WI38 (cell line): ENCODE data around the gene PRPF38B.

Experiments
- H3K4me3 ChIP-seq: 2 replicates; pipeline ENCODE4 v1.5.1; 2011; ENCODE audit warnings: low read depth, mild to moderate bottlenecking, control low read depth, low read length
- TF ChIP-seq, protein P1 (sequence below): IDR thresholded peaks from 2 replicates; pipeline ENCODE4 v1.5.1; 2012; ENCODE audit warnings: low read depth, mild to moderate bottlenecking, control low read depth, low read length

PRPF38B gene

DNA sequence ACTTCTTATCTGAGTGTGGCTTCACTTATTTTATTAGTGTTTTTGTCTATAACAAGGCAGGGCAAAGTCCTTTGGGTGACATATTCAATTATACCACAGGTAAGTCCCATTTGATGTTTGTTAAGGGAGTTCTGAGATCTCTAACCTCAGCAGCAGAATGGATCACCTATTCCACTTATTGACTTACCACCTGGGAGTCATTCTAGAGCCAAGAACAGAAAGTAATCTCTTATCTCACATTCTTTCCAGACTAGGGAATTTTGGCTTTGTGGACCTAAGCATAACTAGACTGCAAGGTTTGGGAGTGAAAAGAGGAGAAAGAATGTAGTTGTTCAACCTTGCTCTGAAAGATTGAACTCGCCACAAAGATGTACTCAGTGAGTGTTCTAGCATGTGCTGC lies 33.8 kb downstream of the PRPF38B start:
- TF ChIP-seq, protein P1, sequence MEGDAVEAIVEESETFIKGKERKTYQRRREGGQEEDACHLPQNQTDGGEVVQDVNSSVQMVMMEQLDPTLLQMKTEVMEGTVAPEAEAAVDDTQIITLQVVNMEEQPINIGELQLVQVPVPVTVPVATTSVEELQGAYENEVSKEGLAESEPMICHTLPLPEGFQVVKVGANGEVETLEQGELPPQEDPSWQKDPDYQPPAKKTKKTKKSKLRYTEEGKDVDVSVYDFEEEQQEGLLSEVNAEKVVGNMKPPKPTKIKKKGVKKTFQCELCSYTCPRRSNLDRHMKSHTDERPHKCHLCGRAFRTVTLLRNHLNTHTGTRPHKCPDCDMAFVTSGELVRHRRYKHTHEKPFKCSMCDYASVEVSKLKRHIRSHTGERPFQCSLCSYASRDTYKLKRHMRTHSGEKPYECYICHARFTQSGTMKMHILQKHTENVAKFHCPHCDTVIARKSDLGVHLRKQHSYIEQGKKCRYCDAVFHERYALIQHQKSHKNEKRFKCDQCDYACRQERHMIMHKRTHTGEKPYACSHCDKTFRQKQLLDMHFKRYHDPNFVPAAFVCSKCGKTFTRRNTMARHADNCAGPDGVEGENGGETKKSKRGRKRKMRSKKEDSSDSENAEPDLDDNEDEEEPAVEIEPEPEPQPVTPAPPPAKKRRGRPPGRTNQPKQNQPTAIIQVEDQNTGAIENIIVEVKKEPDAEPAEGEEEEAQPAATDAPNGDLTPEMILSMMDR, result no peak
- no peak overlapping the region for H3K4me3 ChIP-seq

DNA sequence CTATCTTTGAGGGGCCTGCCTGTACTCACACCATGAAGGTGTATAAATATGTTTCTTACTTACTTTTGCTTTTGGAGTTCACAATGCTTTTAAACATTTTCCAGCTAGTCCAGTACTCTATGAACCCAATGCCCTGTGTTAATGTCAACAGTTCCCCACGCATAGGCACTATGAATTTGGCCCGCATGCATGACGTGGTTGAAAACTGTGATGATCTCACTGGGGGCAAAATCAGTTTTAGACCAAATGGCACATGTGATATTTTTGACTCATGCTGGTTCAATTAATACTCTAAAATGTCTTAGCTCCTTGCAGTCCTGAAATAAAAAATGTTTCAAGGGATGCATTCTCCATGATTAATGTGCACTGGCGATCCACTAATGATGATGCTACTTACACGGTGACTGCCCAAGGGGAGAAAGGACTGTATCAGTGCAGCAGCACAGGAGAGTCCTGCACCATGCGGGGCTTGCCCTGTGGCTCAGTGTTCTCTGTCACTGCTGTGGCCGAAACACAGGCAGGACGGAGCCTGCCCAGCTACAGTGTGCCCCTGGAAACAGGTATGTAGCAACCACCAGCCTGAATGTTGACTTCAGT lies 36.3 kb downstream of the PRPF38B start:
- TF ChIP-seq, protein P1, result no peak
- no peak overlapping the region for H3K4me3 ChIP-seq

DNA sequence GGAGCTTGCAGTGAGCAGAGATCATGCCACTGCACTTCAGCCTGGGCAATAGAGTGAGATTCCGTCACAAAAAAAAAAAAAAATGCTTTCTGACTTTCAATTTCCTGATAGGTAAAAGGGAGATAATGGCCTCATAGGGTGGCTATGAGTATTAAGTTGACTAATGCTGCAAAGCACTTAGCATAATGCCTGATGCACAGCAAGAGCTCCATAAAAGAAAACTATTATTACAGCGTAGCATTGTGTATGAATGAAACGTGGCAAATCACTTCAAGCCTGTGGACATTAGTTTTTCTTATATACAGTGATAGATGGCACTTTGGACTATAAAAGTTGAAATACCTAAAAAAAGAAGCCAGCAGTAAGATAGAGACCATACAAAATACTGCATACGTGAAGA lies 37.4 kb downstream of the PRPF38B start:
- TF ChIP-seq, protein P1, result no peak
- H3K4me3 ChIP-seq, result no peak overlapping the region

DNA sequence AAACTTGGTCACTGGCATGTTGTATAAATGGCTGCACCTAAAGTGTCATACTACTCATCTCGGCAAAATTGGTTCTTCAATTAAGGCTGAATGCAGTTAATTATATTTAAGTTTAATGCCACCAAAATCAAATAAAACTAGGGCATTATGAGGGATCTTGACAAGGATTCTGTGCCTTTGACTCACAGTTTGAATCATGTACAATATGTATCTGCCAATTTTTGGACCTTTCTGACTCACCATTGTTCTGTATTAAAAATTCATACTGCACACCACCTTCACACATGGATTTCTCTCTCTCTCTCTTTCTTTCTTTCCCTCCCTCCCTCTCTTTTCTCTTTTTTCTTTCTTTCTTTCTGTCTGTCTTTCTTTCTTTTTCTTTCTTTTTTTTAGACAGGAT lies 40.3 kb downstream of the PRPF38B start:
- no peak overlapping the region for H3K4me3 ChIP-seq
- TF ChIP-seq, protein P1, result no peak

DNA sequence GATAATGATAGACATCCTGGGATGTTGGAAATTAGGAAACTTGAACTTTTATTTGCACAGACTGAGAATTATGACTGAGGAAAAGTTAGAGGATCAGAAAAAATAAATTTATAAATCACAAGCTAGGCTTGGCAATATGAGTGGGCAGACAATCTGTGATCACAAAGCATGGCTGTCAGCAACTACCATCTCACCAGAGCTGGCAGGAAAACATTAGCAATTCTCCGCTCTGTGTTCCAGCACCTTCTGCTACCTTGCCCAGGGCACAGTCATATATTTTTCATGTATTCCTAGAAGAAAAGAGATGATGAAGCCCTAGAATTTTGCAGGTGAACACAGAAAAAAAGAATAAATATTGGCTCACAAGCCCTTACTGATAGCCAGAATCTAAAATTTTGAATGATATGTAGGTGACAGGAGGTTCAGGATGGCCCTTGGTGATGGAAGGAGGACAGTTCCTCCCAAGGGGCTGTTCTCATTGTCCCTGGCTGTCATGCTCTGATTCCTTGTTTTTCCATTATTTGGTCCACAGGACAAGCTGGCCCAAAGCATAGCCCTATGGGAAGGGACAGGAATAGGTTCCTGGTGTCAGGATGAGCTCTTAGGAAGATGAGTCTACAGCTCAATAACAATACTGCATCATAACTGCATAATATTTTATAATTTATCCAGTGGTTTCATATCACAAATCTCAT lies 42.2 kb downstream of the PRPF38B start:
- TF ChIP-seq, protein P1, result no peak
- H3K4me3 ChIP-seq, result no peak overlapping the region

DNA sequence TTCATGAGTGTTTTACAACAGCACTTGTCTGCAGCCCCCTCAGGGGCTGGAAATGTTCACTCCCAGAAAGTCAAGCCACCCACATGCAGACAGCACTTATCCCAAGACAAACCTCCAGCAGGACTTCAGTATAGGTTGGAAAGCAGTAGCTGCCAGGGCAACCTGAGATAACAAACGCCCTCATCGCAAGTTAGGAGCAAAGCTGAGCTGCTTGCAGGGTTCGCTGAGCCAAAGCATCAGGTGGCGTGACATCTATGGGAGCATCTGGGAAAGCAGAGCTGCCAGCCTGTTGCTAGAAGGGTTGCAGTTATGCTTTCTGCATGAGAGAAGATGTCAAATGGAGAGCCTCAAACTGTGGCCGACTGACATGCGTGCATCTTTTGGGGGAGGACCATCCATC lies 50.1 kb downstream of the PRPF38B start:
- no peak overlapping the region for H3K4me3 ChIP-seq
- TF ChIP-seq, protein P1, result no peak

DNA sequence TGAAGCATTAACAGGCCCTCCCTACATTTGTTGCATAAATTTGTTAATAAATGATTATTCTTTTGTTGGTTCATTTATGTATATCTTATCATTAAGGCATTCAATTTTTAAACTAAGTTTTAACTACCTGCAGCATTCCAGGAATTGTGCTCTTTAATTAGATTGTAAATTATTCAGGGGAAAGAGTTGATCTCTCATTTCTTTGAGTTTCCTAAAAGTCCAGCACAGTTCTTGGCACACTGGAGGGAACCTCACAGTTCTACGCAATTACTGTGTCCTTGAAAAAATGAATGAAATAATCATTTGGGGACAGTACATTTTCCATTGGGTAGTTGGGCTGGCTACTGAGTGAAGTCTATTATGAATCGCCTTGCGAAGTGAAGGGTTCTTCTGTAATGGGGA lies 53.9 kb downstream of the PRPF38B start:
- H3K4me3 ChIP-seq, result no peak overlapping the region
- TF ChIP-seq, protein P1, result no peak
